Stimulated activated naive CD8-positive, alpha-beta T cell treated with anti-CD3 and anti-CD28 coated beads, Interleukin-15, amount 100 ng/mL, for 72 hours (primary cell): Measurements from ENCODE around the gene B3GAT2.
"Not testable (repeated sequence)": the region's sequence is repeated elsewhere in the genome, so short reads cannot be mapped to it uniquely, and the experiment has no call there.

Experiments
- ATAC-seq: fragments of 150-1000 bp; cut with Tn5 transposase; 2 replicates; pipeline ENCODE4 v1.10.0; 2021; ENCODE audit warnings: mild to moderate bottlenecking, moderate library complexity
- DNase-seq, 2 donors: peaks; one replicate each; pipeline ENCODE4 v3.0.0; 2021 to 2022
- H3K27ac Mint-ChIP-seq, 2 donors: one replicate each; pipeline ENCODE4 v1.8.0; 2022; ENCODE audit warnings: mild to moderate bottlenecking in 2 of 2, mixed read lengths in 2 of 2, moderate library complexity in 2 of 2
- H3K27me3 Mint-ChIP-seq: one replicate; pipeline ENCODE4 v1.8.0; 2022; ENCODE audit warnings: mixed read lengths
- H3K4me1 Mint-ChIP-seq: one replicate; pipeline ENCODE4 v1.8.0; 2022; ENCODE audit warnings: mild to moderate bottlenecking, mixed read lengths
- H3K4me3 Mint-ChIP-seq, 2 donors: one replicate each; pipeline ENCODE4 v1.8.0; 2022; ENCODE audit warnings: mild to moderate bottlenecking in 2 of 2, mixed read lengths in 2 of 2, moderate library complexity in 1 of 2
- H3K9me3 Mint-ChIP-seq, 2 donors: one replicate each; pipeline ENCODE4 v1.8.0; 2022; ENCODE audit warnings: mixed read lengths in 2 of 2

The B3GAT2 gene

GRCh38 chr6:70952608-70953165 is 4.2 kb downstream of the B3GAT2 start:
- Mint-ChIP-seq H3K27me3 (peaks cover 49% of the 10 kb centered on the region), H3K4me1 (peaks cover 32% of the 10 kb centered on the region), H3K4me3 (no peak overlapping the region), H3K9me3 (no peaks in the 10 kb centered on the region), H3K27ac (no peak overlapping the region)
- no peak for ATAC-seq
- no peak for DNase-seq

- ATAC-seq, H3K9me3 Mint-ChIP-seq, H3K4me1 Mint-ChIP-seq, H3K27ac Mint-ChIP-seq, H3K4me3 Mint-ChIP-seq, DNase-seq: not testable (repeated sequence)
- H3K27me3 Mint-ChIP-seq = peaks cover 23% of the 10 kb centered on the region
Measured at GRCh38 chr6:70944321-70944720, 12.5 kb downstream of the B3GAT2 start.

GRCh38 chr6:70933853-70934252 is 23.0 kb downstream of the B3GAT2 start:
- Mint-ChIP-seq H3K27me3 (peaks cover 10% of the 10 kb centered on the region), H3K4me1 (no peaks in the 10 kb centered on the region), H3K4me3 (no peak overlapping the region), H3K9me3 (no peaks in the 10 kb centered on the region), H3K27ac (no peak overlapping the region)
- DNase-seq (no peak), ATAC-seq (no peak)

- Mint-ChIP-seq H3K9me3 (no peaks in the 10 kb centered on the region), H3K27me3 (peaks cover 24% of the 10 kb centered on the region), H3K27ac (no peak overlapping the region), H3K4me1 (no peaks in the 10 kb centered on the region), H3K4me3 (no peak overlapping the region)
- ATAC-seq (no peak), DNase-seq (no peak)
Measured at GRCh38 chr6:70905742-70906141, 51.1 kb downstream of the B3GAT2 start.

GRCh38 chr6:70903665-70904452 is 53.0 kb downstream of the B3GAT2 start:
- peaks cover 28% of the 10 kb centered on the region for H3K27me3 Mint-ChIP-seq
- no peaks in the 10 kb centered on the region for H3K9me3 Mint-ChIP-seq
- H3K4me1 Mint-ChIP-seq = no peaks in the 10 kb centered on the region
- ATAC-seq = no peak
- no peak for DNase-seq
- H3K4me3 Mint-ChIP-seq = no peak overlapping the region
- H3K27ac Mint-ChIP-seq = no peak overlapping the region

GRCh38 chr6:70901324-70901723 is 55.5 kb downstream of the B3GAT2 start:
- Mint-ChIP-seq H3K4me3 (no peak overlapping the region), H3K9me3 (no peaks in the 10 kb centered on the region), H3K27ac (no peak overlapping the region), H3K4me1 (no peaks in the 10 kb centered on the region), H3K27me3 (peaks cover 28% of the 10 kb centered on the region)
- no peak for DNase-seq
- no peak for ATAC-seq

- H3K9me3 Mint-ChIP-seq = no peaks in the 10 kb centered on the region
- H3K4me3 Mint-ChIP-seq = no peak overlapping the region
- peaks cover 28% of the 10 kb centered on the region for H3K27me3 Mint-ChIP-seq
- no peak overlapping the region for H3K27ac Mint-ChIP-seq
- no peak for DNase-seq
- no peaks in the 10 kb centered on the region for H3K4me1 Mint-ChIP-seq
- ATAC-seq = no peak
Measured at GRCh38 chr6:70900047-70900446, 56.8 kb downstream of the B3GAT2 start.

GRCh38 chr6:70894001-70894400 is 62.9 kb downstream of the B3GAT2 start:
- Mint-ChIP-seq H3K4me1 (no peaks in the 10 kb centered on the region), H3K27ac (no peak overlapping the region), H3K9me3 (no peaks in the 10 kb centered on the region), H3K27me3 (no peaks in the 10 kb centered on the region), H3K4me3 (no peak overlapping the region)
- DNase-seq (no peak), ATAC-seq (no peak)

- Mint-ChIP-seq H3K4me3 (no peak overlapping the region), H3K27ac (no peak overlapping the region), H3K27me3 (no peaks in the 10 kb centered on the region), H3K9me3 (no peaks in the 10 kb centered on the region), H3K4me1 (peaks cover 5% of the 10 kb centered on the region)
- ATAC-seq = no peak
- no peak for DNase-seq
Measured at GRCh38 chr6:70889270-70889669, 67.6 kb downstream of the B3GAT2 start.

- Mint-ChIP-seq H3K27ac (no peak overlapping the region), H3K4me1 (peaks cover 6% of the 10 kb centered on the region), H3K4me3 (no peak overlapping the region), H3K9me3 (no peaks in the 10 kb centered on the region), H3K27me3 (peaks cover 8% of the 10 kb centered on the region)
- ATAC-seq (peak; percentile 29), DNase-seq (no peak)
Measured at GRCh38 chr6:70886661-70887060, 70.2 kb downstream of the B3GAT2 start.

GRCh38 chr6:70886071-70886470 is 70.8 kb downstream of the B3GAT2 start:
- H3K9me3 Mint-ChIP-seq = no peaks in the 10 kb centered on the region
- H3K4me3 Mint-ChIP-seq = no peak overlapping the region
- H3K27me3 Mint-ChIP-seq = peaks cover 14% of the 10 kb centered on the region
- DNase-seq (no peak), ATAC-seq (no peak)
- H3K27ac Mint-ChIP-seq = no peak overlapping the region
- peaks cover 6% of the 10 kb centered on the region for H3K4me1 Mint-ChIP-seq

GRCh38 chr6:70884074-70884983 is 72.5 kb downstream of the B3GAT2 start:
- Mint-ChIP-seq H3K27me3 (peaks cover 27% of the 10 kb centered on the region), H3K9me3 (no peaks in the 10 kb centered on the region), H3K4me3 (no peak overlapping the region), H3K4me1 (peaks cover 6% of the 10 kb centered on the region), H3K27ac (no peak overlapping the region)
- ATAC-seq (peak; percentile 83), DNase-seq (peak; percentile 53 to 57)

- H3K4me1 Mint-ChIP-seq = peaks cover 3% of the 10 kb centered on the region
- DNase-seq (no peak), ATAC-seq (no peak)
- no peaks in the 10 kb centered on the region for H3K9me3 Mint-ChIP-seq
- peaks cover 43% of the 10 kb centered on the region for H3K27me3 Mint-ChIP-seq
- H3K27ac Mint-ChIP-seq = peak overlapping the region in 1 of 2 donors; percentile 32
- no peak overlapping the region for H3K4me3 Mint-ChIP-seq
Measured at GRCh38 chr6:70879496-70879895, 77.4 kb downstream of the B3GAT2 start.

GRCh38 chr6:70874181-70874913 is 82.5 kb downstream of the B3GAT2 start:
- no peak overlapping the region for H3K4me3 Mint-ChIP-seq
- ATAC-seq (no peak), DNase-seq (no peak)
- H3K4me1 Mint-ChIP-seq = no peaks in the 10 kb centered on the region
- no peak overlapping the region for H3K27ac Mint-ChIP-seq
- peaks cover 25 to 26% of the 10 kb centered on the region in 2 donors for H3K9me3 Mint-ChIP-seq
- peaks cover 30% of the 10 kb centered on the region for H3K27me3 Mint-ChIP-seq

- Mint-ChIP-seq H3K27ac (no peak overlapping the region), H3K4me1 (no peaks in the 10 kb centered on the region), H3K4me3 (no peak overlapping the region), H3K9me3 (peaks cover 25 to 26% of the 10 kb centered on the region in 2 donors), H3K27me3 (peaks cover 16% of the 10 kb centered on the region)
- ATAC-seq = no peak
- DNase-seq = no peak
Measured at GRCh38 chr6:70872469-70872868, 84.4 kb downstream of the B3GAT2 start.
